H1 (cell line): ENCODE results near the gene ZBTB9. TPM values are rescaled to one million over a fixed set of nuclear protein-coding genes. Genes with fewer than 3 reads are reported as not detected.

Experiments
- E2F6 ChIP-seq: IDR thresholded peaks from 2 replicates; pipeline ENCODE4 v1.6.1; 2012; ENCODE audit warnings: inconsistent platforms
- GABPA ChIP-seq: IDR thresholded peaks from 2 replicates; pipeline ENCODE4 v1.6.1; 2011; ENCODE audit warnings: mild to moderate bottlenecking, low read length, moderate library complexity, borderline replicate concordance; ENCODE audit not compliant: insufficient read depth
- HDAC6 ChIP-seq: IDR thresholded peaks from one replicate; pipeline ENCODE4 v1.7.1; 2012; ENCODE audit warnings: low read depth, mild to moderate bottlenecking, inconsistent platforms, low read length, moderate library complexity
- KDM1A ChIP-seq: fragments of 200-600, 300-600 bp; sonication (generic); IDR thresholded peaks from 2 replicates; pipeline ENCODE4 v1.7.1; 2016; ENCODE audit warnings: mild to moderate bottlenecking, low read length, borderline replicate concordance
- KDM4A ChIP-seq: IDR thresholded peaks from one replicate; pipeline ENCODE4 v1.7.1; 2012; ENCODE audit warnings: low read depth, mild to moderate bottlenecking, moderate library complexity, low read length, inconsistent platforms; ENCODE audit not compliant: severe bottlenecking
- MAX ChIP-seq: IDR thresholded peaks from 2 replicates; pipeline ENCODE4 v1.6.1; 2012; ENCODE audit warnings: inconsistent platforms
- RAD21 ChIP-seq, 2 experiments: IDR thresholded peaks in 1 of 2; conservative IDR thresholded peaks in 1 of 2; 2 replicates each; pipeline ENCODE4 v1.6.1; 2011; ENCODE audit warnings: low read depth in 2 of 2, low read length in 2 of 2, improper control_type of control experiment in 1 of 2, inconsistent platforms in 1 of 2, mild to moderate bottlenecking in 1 of 2, moderate library complexity in 1 of 2
- RBBP5 ChIP-seq: IDR thresholded peaks from 2 replicates; pipeline ENCODE4 v1.7.1; 2012; ENCODE audit warnings: low read depth, mild to moderate bottlenecking, inconsistent platforms, low read length, moderate library complexity, borderline replicate concordance
- TCF12 ChIP-seq: IDR thresholded peaks from 2 replicates; pipeline ENCODE4 v1.6.1; 2011; ENCODE audit warnings: low read depth, mild to moderate bottlenecking, low read length
- polyA plus RNA-seq, 7 experiments: library from polyadenylated mRNA; depleted of rRNA in 3 of 7; stranded (reverse) in 5 of 7; unstranded in 2 of 7; fragments of >200 nt in 5 of 7; fragments of 200-250 nt in 2 of 7; gene quantifications; 1 replicate in 5 of 7; 2 replicates in 1 of 7; 4 replicates in 1 of 7; pipeline versions ENCODE4 v1.2.1 to v1.2.3, GENCODE V29; 2011 to 2013; ENCODE audit warnings: missing spikeins in 2 of 7, mixed read lengths in 2 of 7
- total RNA-seq: library from RNA; stranded (reverse); fragmentation: NEBNext Ultra II Directional; extraction: Animal tissue kit (Norgen Biotek cat#: 25700); gene quantifications from 2 replicates; pipeline ENCODE4 v1.2.1, GENCODE V29; 2021

The ZBTB9 gene
- total and polyA plus RNA-seq, 2 of the 8 experiments (the other 6 are each of a cell fraction or from before 2014, with no cell fraction given), result 16.9 to 20.2 TPM

GRCh38 chr6:33427585-33428223 is 26.7 kb upstream of the ZBTB9 start (continued):
- TF ChIP-seq TCF12, result no peak
- no peak for TF ChIP-seq KDM1A
- no peak for TF ChIP-seq GABPA
- no peak for TF ChIP-seq HDAC6
- TF ChIP-seq RBBP5, result no peak
- TF ChIP-seq KDM4A, result peak; percentile 32
- TF ChIP-seq MAX, result no peak
- peak in 1 of 2 experiments; percentile 10; a peak in 1 of 4 replicates for TF ChIP-seq RAD21 (IDR thresholded peaks at IDR 0.05 in 1 of 2, conservative IDR thresholded peaks at IDR 0.05 in 1 of 2; ENCODE audit: low read depth in 2 of 2, low read length in 2 of 2)
- no peak for TF ChIP-seq E2F6
- TF ChIP-seq, all 59 proteins: peak for 5
